HG03159 (cell line): ENCODE data around the gene NAPG.
"Not testable (repeated sequence)": the region's sequence is repeated elsewhere in the genome, so short reads cannot be mapped to it uniquely, and the experiment has no call there.

Source experiments
- ATAC-seq: cut with Tn5 transposase; IDR thresholded peaks from one replicate; pipeline ENCODE4 v1.9.1; 2021; ENCODE audit warnings: mild to moderate bottlenecking, moderate library complexity; ENCODE audit not compliant: unreplicated experiment

NAPG gene

GRCh38 chr18:10577842-10578572 is 52.2 kb downstream of the NAPG start:
- ATAC-seq, result not testable (repeated sequence)

- ATAC-seq, result not testable (repeated sequence)
Observed at GRCh38 chr18:10578573-10578899, 52.7 kb downstream of the NAPG start.

GRCh38 chr18:10579079-10579867 is 53.4 kb downstream of the NAPG start:
- no peak for ATAC-seq

GRCh38 chr18:10580215-10580614 is 54.4 kb downstream of the NAPG start:
- ATAC-seq, result no peak

GRCh38 chr18:10585260-10585659 is 59.4 kb downstream of the NAPG start:
- ATAC-seq, result no peak

- no peak for ATAC-seq
Observed at GRCh38 chr18:10588975-10589374, 63.1 kb downstream of the NAPG start.

GRCh38 chr18:10590412-10590811 is 64.6 kb downstream of the NAPG start:
- ATAC-seq, result no peak

- ATAC-seq, result no peak
Observed at GRCh38 chr18:10591896-10592295, 66.1 kb downstream of the NAPG start.

- ATAC-seq, result not testable (repeated sequence)
Observed at GRCh38 chr18:10593366-10594022, 67.7 kb downstream of the NAPG start.

GRCh38 chr18:10595917-10596316 is 70.1 kb downstream of the NAPG start:
- not testable (repeated sequence) for ATAC-seq

GRCh38 chr18:10597695-10598094 is 71.9 kb downstream of the NAPG start:
- not testable (repeated sequence) for ATAC-seq

- ATAC-seq, result not testable (repeated sequence)
Observed at GRCh38 chr18:10600701-10601100, 74.9 kb downstream of the NAPG start.
